ENCODE results near the gene GSAP. TPM values are rescaled to one million over a fixed set of nuclear protein-coding genes. Genes with fewer than 3 reads are reported as not detected.

Gene GSAP
- total and polyA plus RNA-seq, 2 donors (not counting 1 experiment from before 2014, with no cell fraction given): 4.4 to 21.5 TPM

DNA sequence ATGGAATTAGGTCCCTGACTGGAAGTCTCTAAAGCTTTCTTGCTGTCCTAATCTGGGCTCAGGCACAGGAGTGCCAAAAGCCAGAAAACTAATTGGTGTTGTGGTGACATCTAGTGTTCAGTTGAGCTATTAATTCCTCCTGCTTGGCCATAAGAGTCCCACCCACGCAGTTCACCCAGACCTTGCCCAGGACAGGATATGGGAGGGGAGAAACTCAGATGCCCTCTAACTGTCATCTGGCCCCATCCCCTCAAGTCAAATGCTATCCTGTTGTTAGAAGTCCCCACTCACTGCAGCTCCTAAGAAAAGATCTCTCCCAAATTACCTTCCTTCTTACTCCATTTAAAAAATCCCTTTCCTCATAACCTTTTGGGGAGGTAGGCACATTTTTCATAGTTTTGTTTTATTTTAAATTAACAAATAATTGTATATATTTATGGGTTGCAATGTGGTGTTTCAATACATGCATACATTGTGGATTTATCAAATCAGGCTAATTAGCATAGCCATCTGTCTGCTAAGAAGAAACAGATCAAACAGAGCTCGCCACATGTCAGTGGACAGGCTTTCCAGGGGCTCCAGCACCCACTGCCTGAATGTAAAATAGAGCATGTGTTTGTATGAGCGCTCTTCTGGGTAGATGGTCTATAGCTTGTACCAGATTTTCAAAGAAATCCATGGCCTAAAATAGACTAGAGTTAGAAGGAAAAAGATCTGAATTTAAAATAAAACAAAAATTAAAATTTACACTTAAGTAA is 84.0 kb downstream of the GSAP start:
- Histone ChIP-seq H3K27ac (ENCODE audit: insufficient read depth, low read length) (no peak overlapping the region), H3K36me3 (ENCODE audit: control insufficient read depth, insufficient read depth, low read length) (no peaks in the 10 kb centered on the region), H3K4me1 (ENCODE audit: control insufficient read depth, extremely low read depth, insufficient read depth, low read length) (peaks cover 15% of the 10 kb centered on the region), H2AFZ (ENCODE audit: low read length) (peak overlapping the region; percentile 40), H3K4me2 (ENCODE audit: extremely low read depth, insufficient read depth, low read length) (no peak overlapping the region), H3K79me2 (ENCODE audit: control insufficient read depth, insufficient read depth, low read length) (no peaks in the 10 kb centered on the region), H3K9ac (ENCODE audit: insufficient read depth, low read length) (no peak overlapping the region), H3K27me3 (ENCODE audit: control insufficient read depth, insufficient read depth, low read length) (no peaks in the 10 kb centered on the region), H4K20me1 (ENCODE audit: control insufficient read depth, extremely low read depth, insufficient read depth, low read length) (no peaks in the 10 kb centered on the region), H3K9me3 (ENCODE audit: control insufficient read depth, insufficient read depth, low read depth, low read length) (no peaks in the 10 kb centered on the region), H3K4me3 (replicated peaks in 1 of 4; ENCODE audit: control extremely low read depth in 1 of 4, insufficient read depth in 1 of 4, low read depth in 3 of 4, low read length in 4 of 4) (no peak overlapping the region)
- TF ChIP-seq, protein P1, sequence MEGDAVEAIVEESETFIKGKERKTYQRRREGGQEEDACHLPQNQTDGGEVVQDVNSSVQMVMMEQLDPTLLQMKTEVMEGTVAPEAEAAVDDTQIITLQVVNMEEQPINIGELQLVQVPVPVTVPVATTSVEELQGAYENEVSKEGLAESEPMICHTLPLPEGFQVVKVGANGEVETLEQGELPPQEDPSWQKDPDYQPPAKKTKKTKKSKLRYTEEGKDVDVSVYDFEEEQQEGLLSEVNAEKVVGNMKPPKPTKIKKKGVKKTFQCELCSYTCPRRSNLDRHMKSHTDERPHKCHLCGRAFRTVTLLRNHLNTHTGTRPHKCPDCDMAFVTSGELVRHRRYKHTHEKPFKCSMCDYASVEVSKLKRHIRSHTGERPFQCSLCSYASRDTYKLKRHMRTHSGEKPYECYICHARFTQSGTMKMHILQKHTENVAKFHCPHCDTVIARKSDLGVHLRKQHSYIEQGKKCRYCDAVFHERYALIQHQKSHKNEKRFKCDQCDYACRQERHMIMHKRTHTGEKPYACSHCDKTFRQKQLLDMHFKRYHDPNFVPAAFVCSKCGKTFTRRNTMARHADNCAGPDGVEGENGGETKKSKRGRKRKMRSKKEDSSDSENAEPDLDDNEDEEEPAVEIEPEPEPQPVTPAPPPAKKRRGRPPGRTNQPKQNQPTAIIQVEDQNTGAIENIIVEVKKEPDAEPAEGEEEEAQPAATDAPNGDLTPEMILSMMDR (conservative IDR thresholded peaks at IDR 0.05 in 1 of 2, IDR thresholded peaks at IDR 0.05 in 1 of 2; ENCODE audit: low read depth in 1 of 2, low read length in 2 of 2): peak; percentile 57 to 63
- TF ChIP-seq EZH2 (IDR thresholded peaks at IDR 0.05; ENCODE audit: low read length, missing control alignments): no peak
- peak; percentile 85 to 91 for DNase-seq (ENCODE audit: low read depth in 2 of 2)

- H3K9me3 ChIP-seq (ENCODE audit: control insufficient read depth, insufficient read depth, low read depth, low read length): no peaks in the 10 kb centered on the region
- H3K4me2 ChIP-seq (ENCODE audit: extremely low read depth, insufficient read depth, low read length): no peak overlapping the region
- no peak overlapping the region for H2AFZ ChIP-seq (ENCODE audit: low read length)
- no peaks in the 10 kb centered on the region for H3K27me3 ChIP-seq (ENCODE audit: control insufficient read depth, insufficient read depth, low read length)
- H3K36me3 ChIP-seq (ENCODE audit: control insufficient read depth, insufficient read depth, low read length): no peaks in the 10 kb centered on the region
- H3K9ac ChIP-seq (ENCODE audit: insufficient read depth, low read length): no peak overlapping the region
- TF ChIP-seq, protein P1 (conservative IDR thresholded peaks at IDR 0.05 in 1 of 2, IDR thresholded peaks at IDR 0.05 in 1 of 2; ENCODE audit: low read depth in 1 of 2, low read length in 2 of 2): no peak
- no peak for TF ChIP-seq EZH2 (IDR thresholded peaks at IDR 0.05; ENCODE audit: low read length, missing control alignments)
- no peak overlapping the region for H3K4me3 ChIP-seq (replicated peaks in 1 of 4; ENCODE audit: control extremely low read depth in 1 of 4, insufficient read depth in 1 of 4, low read depth in 3 of 4, low read length in 4 of 4)
- no peak for DNase-seq (ENCODE audit: low read depth in 2 of 2)
- no peak overlapping the region for H3K27ac ChIP-seq (ENCODE audit: insufficient read depth, low read length)
- no peaks in the 10 kb centered on the region for H4K20me1 ChIP-seq (ENCODE audit: control insufficient read depth, extremely low read depth, insufficient read depth, low read length)
- no peaks in the 10 kb centered on the region for H3K79me2 ChIP-seq (ENCODE audit: control insufficient read depth, insufficient read depth, low read length)
- H3K4me1 ChIP-seq (ENCODE audit: control insufficient read depth, extremely low read depth, insufficient read depth, low read length): peaks cover 16% of the 10 kb centered on the region
Measured at GRCh38 chr7:77330169-77330882, 85.8 kb downstream of the GSAP start.

DNA sequence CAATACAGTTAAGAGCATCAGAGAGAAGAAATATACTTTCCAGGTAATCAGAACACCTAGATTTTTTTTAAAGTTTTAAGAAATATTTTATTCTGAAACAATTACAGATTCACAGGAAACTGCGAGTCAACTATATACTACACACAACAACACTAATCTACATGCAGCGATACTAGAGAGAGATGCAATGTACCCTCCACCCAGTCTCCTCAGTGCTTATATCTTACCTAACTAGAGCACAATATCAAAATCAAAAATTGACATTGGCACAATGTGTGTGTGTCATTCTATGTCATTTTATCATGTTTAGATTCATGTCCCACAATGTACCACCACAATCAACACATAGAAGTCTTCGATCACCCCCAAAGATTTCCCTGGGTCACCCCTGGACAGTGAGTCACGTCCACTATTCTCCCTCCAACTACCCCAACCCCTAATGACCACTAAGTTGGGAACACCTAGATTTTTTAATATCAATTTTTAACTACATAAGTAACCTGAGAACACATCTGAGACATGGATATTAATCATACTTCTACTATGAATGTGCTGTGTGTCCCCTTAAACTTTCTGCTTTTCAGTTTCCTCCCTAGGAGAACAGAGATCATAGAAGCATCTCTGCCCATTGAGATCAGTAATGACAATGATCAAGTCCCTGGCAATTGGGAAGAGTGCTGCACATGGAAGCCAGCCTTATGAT is 86.5 kb downstream of the GSAP start:
- Histone ChIP-seq H3K27ac (ENCODE audit: insufficient read depth, low read length) (no peak overlapping the region), H3K79me2 (ENCODE audit: control insufficient read depth, insufficient read depth, low read length) (no peaks in the 10 kb centered on the region), H3K9ac (ENCODE audit: insufficient read depth, low read length) (no peak overlapping the region), H4K20me1 (ENCODE audit: control insufficient read depth, extremely low read depth, insufficient read depth, low read length) (no peaks in the 10 kb centered on the region), H3K4me1 (ENCODE audit: control insufficient read depth, extremely low read depth, insufficient read depth, low read length) (peaks cover 16% of the 10 kb centered on the region), H3K9me3 (ENCODE audit: control insufficient read depth, insufficient read depth, low read depth, low read length) (no peaks in the 10 kb centered on the region), H3K36me3 (ENCODE audit: control insufficient read depth, insufficient read depth, low read length) (no peaks in the 10 kb centered on the region), H2AFZ (ENCODE audit: low read length) (no peak overlapping the region), H3K27me3 (ENCODE audit: control insufficient read depth, insufficient read depth, low read length) (no peaks in the 10 kb centered on the region), H3K4me3 (replicated peaks in 1 of 4; ENCODE audit: control extremely low read depth in 1 of 4, insufficient read depth in 1 of 4, low read depth in 3 of 4, low read length in 4 of 4) (no peak overlapping the region), H3K4me2 (ENCODE audit: extremely low read depth, insufficient read depth, low read length) (no peak overlapping the region)
- TF ChIP-seq, protein P1 (conservative IDR thresholded peaks at IDR 0.05 in 1 of 2, IDR thresholded peaks at IDR 0.05 in 1 of 2; ENCODE audit: low read depth in 1 of 2, low read length in 2 of 2): no peak
- no peak for TF ChIP-seq EZH2 (IDR thresholded peaks at IDR 0.05; ENCODE audit: low read length, missing control alignments)
- no peak for DNase-seq (ENCODE audit: low read depth in 2 of 2)

Measured in fibroblast of lung (primary cell).